HEK293 (cell line): ENCODE measurements around the gene PYGO1.

Experiments
- CTCF ChIA-PET: fragments of 350-600 bp; formaldehyde crosslinking; extraction: SDS; loops from one replicate; lab custom pipeline; 2021; ENCODE audit warnings: antibody characterized with exemption; lab: Yijun Ruan, JAX
- POLR2A ChIA-PET: fragments of 300-600 bp; formaldehyde crosslinking; extraction: SDS; loops from one replicate; lab custom pipeline; 2020; ENCODE audit warnings: antibody characterized with exemption, inconsistent platforms; lab: Yijun Ruan, JAX
- H3K27ac ChIP-seq: fragments of 200-500 bp; sonication (Bioruptor generic); 2 replicates; pipeline ENCODE4 v1.5.1; 2014; ENCODE audit warnings: low read depth, low read length, control low read depth, inconsistent platforms; ENCODE audit errors: extremely low read depth
- H3K36me3 ChIP-seq, 2 experiments: fragments of 200-500 bp in 1 of 2; sonication (Bioruptor generic) in 1 of 2; 1 replicate in 1 of 2; 2 replicates in 1 of 2; pipeline ENCODE4 v1.5.1; 2014 to 2017; ENCODE audit warnings: inconsistent platforms in 2 of 2, low read length in 2 of 2; ENCODE audit not compliant: control insufficient read depth in 2 of 2, insufficient read depth in 1 of 2
- H3K4me1 ChIP-seq: fragments of 200-500 bp; sonication (Bioruptor generic); 2 replicates; pipeline ENCODE4 v1.5.1; 2014; ENCODE audit warnings: mild to moderate bottlenecking, low read length, inconsistent platforms; ENCODE audit not compliant: control insufficient read depth, insufficient read depth
- H3K4me3 ChIP-seq: 2 replicates; pipeline ENCODE4 v1.5.1; 2011; ENCODE audit warnings: low read depth, mild to moderate bottlenecking, control low read depth, low read length, moderate library complexity
- H3K9me3 ChIP-seq: fragments of 200-500 bp; sonication (Bioruptor generic); 2 replicates; pipeline ENCODE4 v1.5.1; 2014; ENCODE audit warnings: low read depth, low read length, inconsistent platforms; ENCODE audit not compliant: control insufficient read depth, insufficient read depth
- GLI2 ChIP-seq: fragments of 450-650 bp; formaldehyde crosslinking; IDR thresholded peaks from 2 replicates; pipeline ENCODE4; 2017; ENCODE audit warnings: missing biosample characterization, missing genetic modification characterization, low read depth, borderline replicate concordance
- GLIS1 ChIP-seq: fragments of 450-650 bp; formaldehyde crosslinking; IDR thresholded peaks from 2 replicates; pipeline ENCODE4 v1.5.1; 2016; ENCODE audit warnings: missing biosample characterization, missing genetic modification characterization
- HIC1 ChIP-seq: fragments of 450-650 bp; formaldehyde crosslinking; IDR thresholded peaks from 2 replicates; pipeline ENCODE4 v1.5.1; 2016; ENCODE audit warnings: missing biosample characterization, missing genetic modification characterization
- KLF8 ChIP-seq: fragments of 450-650 bp; formaldehyde crosslinking; IDR thresholded peaks from 2 replicates; pipeline ENCODE4 v1.5.1; 2016; ENCODE audit warnings: missing biosample characterization, missing genetic modification characterization
- SCRT1 ChIP-seq: fragments of 450-650 bp; formaldehyde crosslinking; IDR thresholded peaks from 2 replicates; pipeline ENCODE4 v1.5.1; 2016; ENCODE audit warnings: missing biosample characterization, missing genetic modification characterization, borderline replicate concordance
- ZBTB10 ChIP-seq: fragments of 450-650 bp; formaldehyde crosslinking; IDR thresholded peaks from 2 replicates; pipeline ENCODE4 v1.5.1; 2016; ENCODE audit warnings: missing biosample characterization, missing genetic modification characterization
- ZBTB6 ChIP-seq: fragments of 450-650 bp; formaldehyde crosslinking; IDR thresholded peaks from 2 replicates; pipeline ENCODE4 v1.5.1; 2017; ENCODE audit warnings: missing biosample characterization, missing genetic modification characterization
- ZFP37 ChIP-seq: fragments of 450-650 bp; formaldehyde crosslinking; IDR thresholded peaks from 2 replicates; pipeline ENCODE4 v1.5.1; 2016; ENCODE audit warnings: missing biosample characterization, missing genetic modification characterization
- ZNF133 ChIP-seq: fragments of 450-650 bp; formaldehyde crosslinking; IDR thresholded peaks from 2 replicates; pipeline ENCODE4 v1.5.1; 2016; ENCODE audit warnings: missing biosample characterization, missing genetic modification characterization
- ZNF138 ChIP-seq: fragments of 450-650 bp; formaldehyde crosslinking; IDR thresholded peaks from 2 replicates; pipeline ENCODE4 v1.5.1; 2016; ENCODE audit warnings: missing biosample characterization, missing genetic modification characterization, borderline replicate concordance
- ZNF19 ChIP-seq: fragments of 450-650 bp; formaldehyde crosslinking; IDR thresholded peaks from 2 replicates; pipeline ENCODE4; 2016; ENCODE audit warnings: missing biosample characterization, missing genetic modification characterization, low read depth
- ZNF211 ChIP-seq: fragments of 450-650 bp; formaldehyde crosslinking; IDR thresholded peaks from 2 replicates; pipeline ENCODE4 v1.5.1; 2016; ENCODE audit warnings: low read depth, missing biosample characterization, missing genetic modification characterization
- ZNF24 ChIP-seq: fragments of 450-650 bp; formaldehyde crosslinking; IDR thresholded peaks from 2 replicates; pipeline ENCODE4 v1.5.1; 2016; ENCODE audit warnings: missing biosample characterization, missing genetic modification characterization
- ZNF473 ChIP-seq: fragments of 450-650 bp; formaldehyde crosslinking; IDR thresholded peaks from 2 replicates; pipeline ENCODE4 v1.5.1; 2017; ENCODE audit warnings: missing biosample characterization, missing genetic modification characterization
- ZNF623 ChIP-seq: fragments of 450-650 bp; formaldehyde crosslinking; IDR thresholded peaks from 2 replicates; pipeline ENCODE4 v1.5.1; 2016; ENCODE audit warnings: missing biosample characterization, missing genetic modification characterization
- ZNF629 ChIP-seq: fragments of 450-650 bp; formaldehyde crosslinking; IDR thresholded peaks from 2 replicates; pipeline ENCODE4 v1.5.1; 2017; ENCODE audit warnings: missing biosample characterization, missing genetic modification characterization
- ZNF645 ChIP-seq: fragments of 450-650 bp; formaldehyde crosslinking; IDR thresholded peaks from 2 replicates; pipeline ENCODE4; 2016; ENCODE audit warnings: missing biosample characterization, missing genetic modification characterization
- ZNF677 ChIP-seq: fragments of 450-650 bp; IDR thresholded peaks from 2 replicates; pipeline ENCODE4 v1.5.0; 2018; ENCODE audit warnings: missing biosample characterization, mild to moderate bottlenecking, missing genetic modification characterization, moderate library complexity
- ZSCAN23 ChIP-seq: fragments of 450-650 bp; formaldehyde crosslinking; IDR thresholded peaks from 2 replicates; pipeline ENCODE4 v1.5.1; 2016; ENCODE audit warnings: missing biosample characterization, missing genetic modification characterization
- ZXDB ChIP-seq: fragments of 450-650 bp; formaldehyde crosslinking; IDR thresholded peaks from 2 replicates; pipeline ENCODE4 v1.5.1; 2016; ENCODE audit warnings: missing biosample characterization, missing genetic modification characterization

PYGO1 gene

GRCh38 chr15:55632434-55632833 lies 44.3 kb upstream of the PYGO1 start:
- H3K9me3 ChIP-seq: no peaks in the 10 kb centered on the region
- no peak overlapping the region for H3K4me3 ChIP-seq
- no peaks in the 10 kb centered on the region; the same call in 1 of the 2 replicates for H3K4me1 ChIP-seq
- ChIA-PET POLR2A (no interaction called here), CTCF (interaction anchor here (0.6 kb wide), 1 partner anchor 383 kb away, joined by 3 read pairs; no protein-coding TSS in a partner anchor)
- TF ChIP-seq ZNF623 (tag by site-specific recombination): peak; percentile 93
- TF ChIP-seq ZNF138 (tag by site-specific recombination): no peak
- H3K27ac ChIP-seq: no peak overlapping the region
- H3K36me3 ChIP-seq: peaks cover 4 to 6% of the 10 kb centered on the region in 2 experiments; a peak in 2 of 3 replicates

- ChIA-PET CTCF (interaction anchor here (0.6 to 1.3 kb wide), 3 partner anchors 11 to 534 kb away, joined by 3 read pairs; no protein-coding TSS in a partner anchor), POLR2A (no interaction called here)
- H3K27ac ChIP-seq: no peak overlapping the region
- no peaks in the 10 kb centered on the region; the same call in 1 of the 2 replicates for H3K4me1 ChIP-seq
- TF ChIP-seq ZNF677 (tag by site-specific recombination) (no peak), GLIS1 (tag by site-specific recombination) (peak; percentile 21; the same call in 1 of the 2 replicates), ZBTB6 (tag by site-specific recombination) (no peak)
- peaks cover 0 to 4% of the 10 kb centered on the region in 2 experiments; a peak in 1 of 3 replicates for H3K36me3 ChIP-seq
- no peak overlapping the region for H3K4me3 ChIP-seq
- no peaks in the 10 kb centered on the region for H3K9me3 ChIP-seq
These were observed 42.7 kb upstream of the PYGO1 start for GRCh38 chr15:55630858-55631257.

- ChIA-PET POLR2A (no interaction called here), CTCF (interaction anchor here (0.6 to 1.2 kb wide), 3 partner anchors 11 to 102 kb away, joined by 3 to 5 read pairs (median 4); no protein-coding TSS in a partner anchor)
- Histone ChIP-seq H3K4me3 (no peak overlapping the region), H3K9me3 (no peaks in the 10 kb centered on the region), H3K4me1 (no peaks in the 10 kb centered on the region; the same call in 1 of the 2 replicates), H3K27ac (no peak overlapping the region), H3K36me3 (peaks cover 0 to 3% of the 10 kb centered on the region in 2 experiments; a peak in 2 of 3 replicates)
- TF ChIP-seq ZNF473 (tag by site-specific recombination) (no peak), ZNF24 (no peak), GLI2 (tag by site-specific recombination) (no peak), ZSCAN23 (tag by site-specific recombination) (no peak), ZNF211 (no peak), ZNF133 (no peak), ZNF645 (no peak)
These were observed 40.2 kb upstream of the PYGO1 start for GRCh38 chr15:55628369-55628730.

- ChIA-PET CTCF (interaction anchor here (0.6 to 1.2 kb wide), 3 partner anchors 12 to 102 kb away, joined by 3 to 5 read pairs (median 4); no protein-coding TSS in a partner anchor), POLR2A (no interaction called here)
- Histone ChIP-seq H3K4me3 (no peak overlapping the region), H3K36me3 (peaks cover 0 to 3% of the 10 kb centered on the region in 2 experiments; a peak in 2 of 3 replicates), H3K4me1 (no peaks in the 10 kb centered on the region; the same call in 1 of the 2 replicates), H3K9me3 (no peaks in the 10 kb centered on the region), H3K27ac (no peak overlapping the region)
- 0 out of 2 replicates have a peak, but pooled peaks have one; percentile 57 for TF ChIP-seq KLF8 (tag by site-specific recombination)
- TF ChIP-seq SCRT1 (tag by site-specific recombination): no peak
- TF ChIP-seq ZXDB (tag by site-specific recombination): no peak
- peak; percentile 33; the same call in 1 of the 2 replicates for TF ChIP-seq ZNF629 (tag by site-specific recombination)
- no peak for TF ChIP-seq ZNF19 (tag by site-specific recombination)
- TF ChIP-seq ZBTB10 (tag by site-specific recombination): no peak
- 0 out of 2 replicates have a peak, but pooled peaks have one; percentile 40 for TF ChIP-seq ZFP37 (tag by site-specific recombination)
- 0 out of 2 replicates have a peak, but pooled peaks have one; percentile 32 for TF ChIP-seq HIC1 (tag by site-specific recombination)
These were observed 39.7 kb upstream of the PYGO1 start for GRCh38 chr15:55627730-55628368.
